ENCODE results near the gene GPR158.
"Not testable (repeated sequence)": the region's sequence is repeated elsewhere in the genome, so short reads cannot be mapped to it uniquely, and the experiment has no call there.

The GPR158 gene

GRCh38 chr10:25336330-25336729 is 161.5 kb downstream of the GPR158 start:
- Histone ChIP-seq H3K4me3 (ENCODE audit: low read length) (no peak overlapping the region), H3K27me3 (ENCODE audit: insufficient read depth, low read length) (no peaks in the 10 kb centered on the region), H3K9me3 (ENCODE audit: low read length) (no peaks in the 10 kb centered on the region), H3K36me3 (ENCODE audit: insufficient read depth, low read length) (no peaks in the 10 kb centered on the region), H2AFZ (ENCODE audit: low read depth, low read length) (no peak overlapping the region), H3K4me1 (ENCODE audit: insufficient read depth, low read length) (no peaks in the 10 kb centered on the region)

DNA sequence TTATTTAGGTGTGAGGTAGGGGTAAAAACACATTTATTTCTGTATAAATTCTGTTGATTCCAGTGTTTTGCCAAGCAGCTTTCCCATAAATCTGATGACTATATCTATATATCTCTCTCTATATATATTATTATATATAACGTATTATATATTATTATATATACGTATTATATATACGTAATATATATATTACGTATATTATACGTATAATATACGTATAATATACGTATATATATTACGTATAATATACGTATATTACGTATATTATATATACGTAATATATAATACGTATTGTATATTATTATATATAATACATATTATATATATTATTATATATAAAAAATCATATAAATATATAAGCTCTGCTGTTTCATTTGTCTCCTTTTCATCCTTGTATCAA is 163.5 kb downstream of the GPR158 start:
- no peaks in the 10 kb centered on the region for H3K9me3 ChIP-seq (ENCODE audit: low read length)
- no peaks in the 10 kb centered on the region for H3K27me3 ChIP-seq (ENCODE audit: insufficient read depth, low read length)
- H2AFZ ChIP-seq (ENCODE audit: low read depth, low read length) = no peak overlapping the region
- no peaks in the 10 kb centered on the region for H3K4me1 ChIP-seq (ENCODE audit: insufficient read depth, low read length)
- H3K4me3 ChIP-seq (ENCODE audit: low read length) = no peak overlapping the region
- H3K36me3 ChIP-seq (ENCODE audit: insufficient read depth, low read length) = no peaks in the 10 kb centered on the region

DNA sequence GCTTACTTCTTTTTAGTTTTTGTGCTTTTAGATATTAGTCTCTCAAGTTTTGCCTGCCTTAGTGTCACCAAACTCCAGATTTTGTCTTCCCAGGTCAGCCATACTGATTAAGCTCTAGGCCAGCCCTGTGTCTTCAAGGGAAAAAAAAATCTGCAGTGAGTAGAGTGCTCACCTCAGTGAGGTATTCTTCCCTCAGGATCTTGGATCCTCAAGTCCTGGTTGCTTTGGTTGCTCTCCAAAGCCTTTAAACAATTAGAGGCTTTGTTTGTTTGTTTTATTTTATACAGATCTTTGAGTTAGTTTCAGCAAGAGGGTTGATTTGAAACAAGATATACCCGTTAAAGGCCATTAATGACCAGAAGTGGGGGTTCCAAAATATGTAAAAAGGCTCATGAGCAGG is 165.2 kb downstream of the GPR158 start:
- no peaks in the 10 kb centered on the region for H3K9me3 ChIP-seq (ENCODE audit: low read length)
- H2AFZ ChIP-seq (ENCODE audit: low read depth, low read length) = no peak overlapping the region

GRCh38 chr10:25349520-25349919 is 174.7 kb downstream of the GPR158 start:
- peaks cover 10% of the 10 kb centered on the region for H3K4me1 ChIP-seq (ENCODE audit: insufficient read depth, low read length)
- H3K4me3 ChIP-seq (ENCODE audit: low read length) = no peak overlapping the region
- no peaks in the 10 kb centered on the region for H3K27me3 ChIP-seq (ENCODE audit: insufficient read depth, low read length)
- no peaks in the 10 kb centered on the region for H3K9me3 ChIP-seq (ENCODE audit: low read length)
- H2AFZ ChIP-seq (ENCODE audit: low read depth, low read length) = no peak overlapping the region
- H3K36me3 ChIP-seq (ENCODE audit: insufficient read depth, low read length) = no peaks in the 10 kb centered on the region

More for the DNA sequence above, 165.2 kb downstream of the GPR158 start:
- H3K27me3 ChIP-seq (ENCODE audit: insufficient read depth, low read length) = no peaks in the 10 kb centered on the region
- no peaks in the 10 kb centered on the region for H3K4me1 ChIP-seq (ENCODE audit: insufficient read depth, low read length)
- no peak overlapping the region for H3K4me3 ChIP-seq (ENCODE audit: low read length)
- no peaks in the 10 kb centered on the region for H3K36me3 ChIP-seq (ENCODE audit: insufficient read depth, low read length)

- Histone ChIP-seq H2AFZ (ENCODE audit: low read depth, low read length) (no peak overlapping the region), H3K9me3 (ENCODE audit: low read length) (peaks cover 4% of the 10 kb centered on the region), H3K27me3 (ENCODE audit: insufficient read depth, low read length) (no peaks in the 10 kb centered on the region), H3K4me1 (ENCODE audit: insufficient read depth, low read length) (no peaks in the 10 kb centered on the region), H3K36me3 (ENCODE audit: insufficient read depth, low read length) (no peaks in the 10 kb centered on the region), H3K4me3 (ENCODE audit: low read length) (no peak overlapping the region)
These were observed 181.8 kb downstream of the GPR158 start for GRCh38 chr10:25356609-25357008.

GRCh38 chr10:25357269-25357668 is 182.5 kb downstream of the GPR158 start:
- H3K9me3 ChIP-seq (ENCODE audit: low read length) = peaks cover 5% of the 10 kb centered on the region
- H3K36me3 ChIP-seq (ENCODE audit: insufficient read depth, low read length) = no peaks in the 10 kb centered on the region
- no peak overlapping the region for H3K4me3 ChIP-seq (ENCODE audit: low read length)
- no peak overlapping the region for H2AFZ ChIP-seq (ENCODE audit: low read depth, low read length)
- H3K27me3 ChIP-seq (ENCODE audit: insufficient read depth, low read length) = no peaks in the 10 kb centered on the region
- no peaks in the 10 kb centered on the region for H3K4me1 ChIP-seq (ENCODE audit: insufficient read depth, low read length)

- peaks cover 2% of the 10 kb centered on the region for H3K9me3 ChIP-seq (ENCODE audit: low read length)
- H3K4me1 ChIP-seq (ENCODE audit: insufficient read depth, low read length) = peaks cover 4% of the 10 kb centered on the region
- no peaks in the 10 kb centered on the region for H3K27me3 ChIP-seq (ENCODE audit: insufficient read depth, low read length)
- no peaks in the 10 kb centered on the region for H3K36me3 ChIP-seq (ENCODE audit: insufficient read depth, low read length)
- no peak overlapping the region for H3K4me3 ChIP-seq (ENCODE audit: low read length)
- H2AFZ ChIP-seq (ENCODE audit: low read depth, low read length) = no peak overlapping the region
These were observed 207.4 kb downstream of the GPR158 start for GRCh38 chr10:25382029-25382810.

GRCh38 chr10:25382901-25383300 is 208.1 kb downstream of the GPR158 start:
- H2AFZ ChIP-seq (ENCODE audit: low read depth, low read length); H3K4me3 ChIP-seq (ENCODE audit: low read length); H3K27me3 ChIP-seq (ENCODE audit: insufficient read depth, low read length); H3K4me1 ChIP-seq (ENCODE audit: insufficient read depth, low read length); H3K36me3 ChIP-seq (ENCODE audit: insufficient read depth, low read length); H3K9me3 ChIP-seq (ENCODE audit: low read length): not testable (repeated sequence)

- Histone ChIP-seq H3K4me1 (ENCODE audit: insufficient read depth, low read length) (peaks cover 4% of the 10 kb centered on the region), H3K27me3 (ENCODE audit: insufficient read depth, low read length) (no peaks in the 10 kb centered on the region), H3K4me3 (ENCODE audit: low read length) (no peak overlapping the region), H2AFZ (ENCODE audit: low read depth, low read length) (no peak overlapping the region), H3K9me3 (ENCODE audit: low read length) (peaks cover 2% of the 10 kb centered on the region), H3K36me3 (ENCODE audit: insufficient read depth, low read length) (no peaks in the 10 kb centered on the region)
These were observed 208.9 kb downstream of the GPR158 start for GRCh38 chr10:25383686-25384085.

- peaks cover 4% of the 10 kb centered on the region for H3K4me1 ChIP-seq (ENCODE audit: insufficient read depth, low read length)
- H3K9me3 ChIP-seq (ENCODE audit: low read length) = peaks cover 2% of the 10 kb centered on the region
- no peak overlapping the region for H2AFZ ChIP-seq (ENCODE audit: low read depth, low read length)
- H3K36me3 ChIP-seq (ENCODE audit: insufficient read depth, low read length) = no peaks in the 10 kb centered on the region
- no peak overlapping the region for H3K4me3 ChIP-seq (ENCODE audit: low read length)
- no peaks in the 10 kb centered on the region for H3K27me3 ChIP-seq (ENCODE audit: insufficient read depth, low read length)
These were observed 209.8 kb downstream of the GPR158 start for GRCh38 chr10:25384618-25385017.

DNA sequence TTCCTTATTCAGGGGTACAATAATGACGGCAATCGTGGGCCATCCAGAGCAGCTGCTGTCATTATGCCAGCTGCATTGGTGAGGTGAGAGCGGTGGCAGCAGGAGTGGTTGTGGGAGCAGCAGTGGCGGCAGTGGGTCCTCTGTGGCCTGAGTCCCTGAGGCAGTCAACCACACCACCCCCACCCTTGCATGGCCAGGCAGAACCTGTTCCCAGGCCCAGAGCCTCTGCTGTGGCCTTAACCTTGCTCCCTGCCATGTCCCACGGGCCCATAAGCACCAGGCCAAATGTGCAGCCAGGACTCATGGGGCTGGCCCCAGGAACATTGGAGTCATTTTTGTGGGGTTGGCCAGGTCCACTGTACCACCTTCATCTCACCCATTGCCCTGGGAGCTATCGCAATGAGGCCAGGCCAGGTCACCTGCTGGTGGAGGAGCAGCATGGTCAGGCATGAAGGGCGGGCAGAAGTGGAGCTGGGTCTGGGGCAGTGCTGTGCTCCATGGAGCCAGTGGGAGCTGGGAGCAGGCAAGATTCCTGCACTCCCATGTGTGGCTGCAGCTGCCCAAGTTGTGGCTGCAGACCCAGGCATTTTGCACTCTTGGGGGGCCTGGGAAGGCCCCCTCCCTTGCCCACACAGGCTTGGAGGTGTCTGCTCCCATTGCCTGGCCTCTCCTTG is 213.5 kb downstream of the GPR158 start:
- peaks cover 2% of the 10 kb centered on the region for H3K9me3 ChIP-seq (ENCODE audit: low read length)
- H3K27me3 ChIP-seq (ENCODE audit: insufficient read depth, low read length) = no peaks in the 10 kb centered on the region
- H3K36me3 ChIP-seq (ENCODE audit: insufficient read depth, low read length) = no peaks in the 10 kb centered on the region
- H2AFZ ChIP-seq (ENCODE audit: low read depth, low read length) = no peak overlapping the region
- no peak overlapping the region for H3K4me3 ChIP-seq (ENCODE audit: low read length)
- no peaks in the 10 kb centered on the region for H3K4me1 ChIP-seq (ENCODE audit: insufficient read depth, low read length)

GRCh38 chr10:25388862-25389206 is 214.0 kb downstream of the GPR158 start:
- H3K4me3 ChIP-seq (ENCODE audit: low read length) = no peak overlapping the region
- no peaks in the 10 kb centered on the region for H3K36me3 ChIP-seq (ENCODE audit: insufficient read depth, low read length)
- H3K9me3 ChIP-seq (ENCODE audit: low read length) = peaks cover 2% of the 10 kb centered on the region
- H3K27me3 ChIP-seq (ENCODE audit: insufficient read depth, low read length) = no peaks in the 10 kb centered on the region
- H3K4me1 ChIP-seq (ENCODE audit: insufficient read depth, low read length) = no peaks in the 10 kb centered on the region
- H2AFZ ChIP-seq (ENCODE audit: low read depth, low read length) = no peak overlapping the region

GRCh38 chr10:25390733-25391132 is 215.9 kb downstream of the GPR158 start:
- Histone ChIP-seq H3K27me3 (ENCODE audit: insufficient read depth, low read length) (no peaks in the 10 kb centered on the region), H2AFZ (ENCODE audit: low read depth, low read length) (no peak overlapping the region), H3K4me3 (ENCODE audit: low read length) (no peak overlapping the region), H3K4me1 (ENCODE audit: insufficient read depth, low read length) (no peaks in the 10 kb centered on the region), H3K36me3 (ENCODE audit: insufficient read depth, low read length) (no peaks in the 10 kb centered on the region), H3K9me3 (ENCODE audit: low read length) (peaks cover 2% of the 10 kb centered on the region)
